HUES64 (cell line): ENCODE results near the gene VPS26B.
"Not testable (repeated sequence)": the region's sequence is repeated elsewhere in the genome, so short reads cannot be mapped to it uniquely, and the experiment has no call there.

ENCODE experiments used
- H3K27ac ChIP-seq: 2 replicates; pipeline ENCODE4 v1.7.0; 2013; ENCODE audit warnings: low read depth, low read length, inconsistent platforms
- H3K27me3 ChIP-seq: 2 replicates; pipeline ENCODE4 v1.6.1; 2013; ENCODE audit warnings: mild to moderate bottlenecking, low read length; ENCODE audit not compliant: insufficient read depth
- H3K36me3 ChIP-seq: 2 replicates; pipeline ENCODE4 v1.6.1; 2013; ENCODE audit warnings: mild to moderate bottlenecking, low read length; ENCODE audit not compliant: insufficient read depth
- H3K4me1 ChIP-seq: 2 replicates; pipeline ENCODE4 v1.6.1; 2013; ENCODE audit warnings: mild to moderate bottlenecking, low read length, moderate library complexity; ENCODE audit not compliant: insufficient read depth
- H3K4me3 ChIP-seq: 2 replicates; pipeline ENCODE4 v1.5.1; 2013; ENCODE audit warnings: mild to moderate bottlenecking, low read length, moderate library complexity
- H3K9ac ChIP-seq: 2 replicates; pipeline ENCODE4 v1.6.1; 2013; ENCODE audit warnings: mild to moderate bottlenecking, low read depth, low read length
- H3K9me3 ChIP-seq: 2 replicates; pipeline ENCODE4 v1.6.1; 2013; ENCODE audit warnings: low read depth, low read length; ENCODE audit not compliant: insufficient read depth
- WGBS: fragments of 150-250, 120-280 bp; methylation state at CpG from one replicate; pipeline ENCODE4 v1.1.7; 2013; ENCODE audit warnings: missing lambda C conversion rate; 5-methylcytosine and 5-hydroxymethylcytosine counted together

Gene VPS26B

GRCh38 chr11:134283461-134284230 lies 59.2 kb downstream of the VPS26B start:
- H3K27ac ChIP-seq, result no peak overlapping the region

GRCh38 chr11:134284349-134284748 lies 59.9 kb downstream of the VPS26B start:
- peaks cover 13% of the 10 kb centered on the region for H3K36me3 ChIP-seq
- 96% methylated on average over 5 of the region's 5 CpGs for WGBS
- not testable (repeated sequence) for H3K27me3 ChIP-seq, H3K4me3 ChIP-seq, H3K9me3 ChIP-seq, H3K4me1 ChIP-seq, H3K27ac ChIP-seq, H3K9ac ChIP-seq

More at GRCh38 chr11:134283461-134284230, 59.2 kb downstream of the VPS26B start:
- H3K36me3 ChIP-seq, result peaks cover 17% of the 10 kb centered on the region
- H3K4me3 ChIP-seq, result no peak overlapping the region
- H3K4me1 ChIP-seq, result 0 out of 2 replicates have a peak, but pooled peaks cover 4% of the 10 kb centered on the region
- WGBS, result 92% methylated on average over 16 of the region's 16 CpGs
- H3K9me3 ChIP-seq, result no peaks in the 10 kb centered on the region
- H3K27me3 ChIP-seq, result peaks cover 2% of the 10 kb centered on the region; the same call in 1 of the 2 replicates
- no peak overlapping the region for H3K9ac ChIP-seq

GRCh38 chr11:134287561-134287960 lies 63.1 kb downstream of the VPS26B start:
- WGBS, result 94% methylated on average over 12 of the region's 12 CpGs
- no peak overlapping the region for H3K27ac ChIP-seq
- peaks cover 13% of the 10 kb centered on the region for H3K36me3 ChIP-seq
- H3K4me1 ChIP-seq, result peaks cover 8% of the 10 kb centered on the region; the same call in 1 of the 2 replicates
- H3K4me3 ChIP-seq, result no peak overlapping the region
- no peaks in the 10 kb centered on the region for H3K27me3 ChIP-seq
- no peaks in the 10 kb centered on the region for H3K9me3 ChIP-seq
- no peak overlapping the region for H3K9ac ChIP-seq

GRCh38 chr11:134288486-134288885 lies 64.0 kb downstream of the VPS26B start:
- Histone ChIP-seq H3K27me3 (no peaks in the 10 kb centered on the region), H3K9me3 (no peaks in the 10 kb centered on the region), H3K36me3 (peaks cover 13% of the 10 kb centered on the region), H3K4me1 (peaks cover 8% of the 10 kb centered on the region; the same call in 1 of the 2 replicates), H3K4me3 (no peak overlapping the region), H3K27ac (no peak overlapping the region), H3K9ac (no peak overlapping the region)
- WGBS, result 95% methylated on average over 13 of the region's 13 CpGs

GRCh38 chr11:134289167-134289566 lies 64.7 kb downstream of the VPS26B start:
- H3K4me1 ChIP-seq, result peaks cover 8% of the 10 kb centered on the region; the same call in 1 of the 2 replicates
- H3K27ac ChIP-seq, result no peak overlapping the region
- peaks cover 7% of the 10 kb centered on the region for H3K36me3 ChIP-seq
- H3K9me3 ChIP-seq, result no peaks in the 10 kb centered on the region
- H3K27me3 ChIP-seq, result no peaks in the 10 kb centered on the region
- no peak overlapping the region for H3K4me3 ChIP-seq
- no peak overlapping the region for H3K9ac ChIP-seq
- 85% methylated on average over 4 of the region's 4 CpGs for WGBS

- H3K9me3 ChIP-seq, result no peaks in the 10 kb centered on the region
- H3K36me3 ChIP-seq, result peaks cover 6% of the 10 kb centered on the region
- H3K27ac ChIP-seq, result no peak overlapping the region
- H3K4me1 ChIP-seq, result peaks cover 8% of the 10 kb centered on the region; the same call in 1 of the 2 replicates
- WGBS, result 76% methylated on average over 12 of the region's 12 CpGs
- no peaks in the 10 kb centered on the region for H3K27me3 ChIP-seq
- no peak overlapping the region for H3K9ac ChIP-seq
- H3K4me3 ChIP-seq, result no peak overlapping the region
Measured at GRCh38 chr11:134289789-134290188, 65.3 kb downstream of the VPS26B start.

- Histone ChIP-seq H3K9me3 (no peaks in the 10 kb centered on the region), H3K9ac (no peak overlapping the region), H3K27me3 (no peaks in the 10 kb centered on the region), H3K36me3 (no peaks in the 10 kb centered on the region; the same call in 1 of the 2 replicates), H3K4me3 (no peak overlapping the region), H3K4me1 (peaks cover 8% of the 10 kb centered on the region; the same call in 1 of the 2 replicates), H3K27ac (no peak overlapping the region)
- WGBS, result 96% methylated on average over 7 of the region's 7 CpGs
Measured at GRCh38 chr11:134290646-134291045, 66.2 kb downstream of the VPS26B start.

- WGBS, result 91% methylated on average over 6 of the region's 6 CpGs
- H3K4me1 ChIP-seq, result peaks cover 8% of the 10 kb centered on the region; the same call in 1 of the 2 replicates
- H3K9me3 ChIP-seq, result no peaks in the 10 kb centered on the region
- H3K4me3 ChIP-seq, result no peak overlapping the region
- H3K9ac ChIP-seq, result no peak overlapping the region
- no peaks in the 10 kb centered on the region for H3K27me3 ChIP-seq
- H3K27ac ChIP-seq, result no peak overlapping the region
- H3K36me3 ChIP-seq, result no peaks in the 10 kb centered on the region; the same call in 1 of the 2 replicates
Measured at GRCh38 chr11:134291196-134291595, 66.7 kb downstream of the VPS26B start.

- Histone ChIP-seq H3K4me3 (no peak overlapping the region), H3K4me1 (peaks cover 7% of the 10 kb centered on the region; the same call in 1 of the 2 replicates), H3K36me3 (no peaks in the 10 kb centered on the region; the same call in 1 of the 2 replicates), H3K27ac (no peak overlapping the region), H3K9me3 (no peaks in the 10 kb centered on the region), H3K9ac (no peak overlapping the region), H3K27me3 (no peaks in the 10 kb centered on the region)
- WGBS, result 89% methylated on average over 15 of the region's 15 CpGs
Measured at GRCh38 chr11:134292661-134293060, 68.2 kb downstream of the VPS26B start.

GRCh38 chr11:134293119-134294113 lies 68.9 kb downstream of the VPS26B start:
- 88% methylated on average over 20 of the region's 20 CpGs for WGBS

More at GRCh38 chr11:134293119-134294113, 68.9 kb downstream of the VPS26B start:
- H3K27me3 ChIP-seq, result no peaks in the 10 kb centered on the region
- H3K36me3 ChIP-seq, result no peaks in the 10 kb centered on the region; the same call in 1 of the 2 replicates
- peaks cover 4% of the 10 kb centered on the region; the same call in 1 of the 2 replicates for H3K4me1 ChIP-seq
- H3K9me3 ChIP-seq, result no peaks in the 10 kb centered on the region
- no peak overlapping the region for H3K9ac ChIP-seq
- H3K4me3 ChIP-seq, result no peak overlapping the region
- no peak overlapping the region for H3K27ac ChIP-seq
